WTC11 (cell line): ENCODE data around the gene SNX9. TPM values are rescaled to one million over a fixed set of nuclear protein-coding genes. Genes with fewer than 3 reads are reported as not detected.
A peak's percentile ranks its signal among the peaks of the same experiment; 100 is the strongest.

Experiments used
- ATAC-seq: fragments of 200-7000 bp; cut with Tn5 transposase; 2 replicates; pipeline ENCODE4 v1.10.0; 2021; ENCODE audit warnings: mild to moderate bottlenecking, moderate library complexity
- CTCF ChIA-PET: fragments of 300-600 bp; sonication (Branson Sonifier 250); formaldehyde crosslinking; loops from one replicate; lab custom pipeline; 2021; ENCODE audit warnings: antibody characterized with exemption; lab: Charles Lee
- POLR2A ChIA-PET: fragments of 350-600 bp; sonication (Branson Sonifier 250); formaldehyde crosslinking; loops from one replicate; lab custom pipeline; 2021; ENCODE audit warnings: antibody characterized with exemption; lab: Charles Lee
- DNase-seq: peaks from one replicate; pipeline ENCODE4 v3.0.0; 2021; ENCODE audit warnings: low spot score
- H3K27ac Mint-ChIP-seq: 2 replicates; pipeline ENCODE4 v1.8.0; 2021; ENCODE audit warnings: mixed read lengths
- H3K27me3 Mint-ChIP-seq: 2 replicates; pipeline ENCODE4 v1.8.0; 2021; ENCODE audit warnings: low read depth, mild to moderate bottlenecking, moderate library complexity, mixed read lengths
- H3K36me3 Mint-ChIP-seq: 2 replicates; pipeline ENCODE4 v1.8.0; 2021; ENCODE audit warnings: mixed read lengths
- H3K4me1 Mint-ChIP-seq: 2 replicates; pipeline ENCODE4 v1.8.0; 2022; ENCODE audit warnings: mixed read lengths
- H3K4me3 Mint-ChIP-seq: 2 replicates; pipeline ENCODE4 v1.8.0; 2021; ENCODE audit warnings: mild to moderate bottlenecking, moderate library complexity, mixed read lengths
- H3K9me3 Mint-ChIP-seq: 2 replicates; pipeline ENCODE4 v1.8.0; 2021; ENCODE audit warnings: mixed read lengths
- AR ChIP-seq: fragments of 250-450 bp; sonication (Bioruptor Pico); IDR thresholded peaks from 2 replicates; pipeline ENCODE4 v1.9.0; 2021; ENCODE audit warnings: mild to moderate bottlenecking
- ATF3 ChIP-seq: sonication (generic); formaldehyde crosslinking; conservative IDR thresholded peaks from 2 replicates; pipeline ENCODE4 v1.8.1; 2022; ENCODE audit warnings: mild to moderate bottlenecking, missing genetic modification reagents
- E2F1 ChIP-seq: sonication (generic); formaldehyde crosslinking; IDR thresholded peaks from 2 replicates; pipeline ENCODE4 v1.8.0; 2022; ENCODE audit warnings: mild to moderate bottlenecking, missing genetic modification reagents
- ELF4 ChIP-seq: sonication (generic); formaldehyde crosslinking; IDR thresholded peaks from 2 replicates; pipeline ENCODE4 v1.8.1; 2022; ENCODE audit warnings: low read depth, mild to moderate bottlenecking, moderate library complexity, missing genetic modification reagents
- IRF1 ChIP-seq: sonication (generic); formaldehyde crosslinking; IDR thresholded peaks from 2 replicates; pipeline ENCODE4 v1.8.0; 2023; ENCODE audit warnings: missing genetic modification reagents
- MLX ChIP-seq: sonication (generic); formaldehyde crosslinking; IDR thresholded peaks from 2 replicates; pipeline ENCODE4 v1.8.1; 2023; ENCODE audit warnings: mild to moderate bottlenecking, missing genetic modification reagents, moderate library complexity
- MXD4 ChIP-seq: fragments of 250-450 bp; sonication (Bioruptor Pico); IDR thresholded peaks from 2 replicates; pipeline ENCODE4 v1.8.0; 2021; ENCODE audit warnings: mild to moderate bottlenecking, moderate library complexity, borderline replicate concordance
- NFE2L1 ChIP-seq: sonication (generic); formaldehyde crosslinking; IDR thresholded peaks from 2 replicates; pipeline ENCODE4 v1.8.1; 2023; ENCODE audit warnings: missing genetic modification reagents
- NR3C1 ChIP-seq: sonication (generic); formaldehyde crosslinking; conservative IDR thresholded peaks from 2 replicates; pipeline ENCODE4 v1.8.1; 2023; ENCODE audit warnings: low read depth, mild to moderate bottlenecking, missing genetic modification reagents
- TP53 ChIP-seq: sonication (generic); formaldehyde crosslinking; IDR thresholded peaks from 2 replicates; pipeline ENCODE4 v1.8.1; 2023; ENCODE audit warnings: mild to moderate bottlenecking, missing genetic modification reagents
- ZBTB43 ChIP-seq: sonication (generic); formaldehyde crosslinking; IDR thresholded peaks from 2 replicates; pipeline ENCODE4 v1.8.1; 2023; ENCODE audit warnings: mild to moderate bottlenecking, missing genetic modification reagents
- ZNF121 ChIP-seq: sonication (generic); formaldehyde crosslinking; IDR thresholded peaks from 2 replicates; pipeline ENCODE4 v1.8.0; 2023; ENCODE audit warnings: missing genetic modification reagents
- ZNF263 ChIP-seq: sonication (generic); formaldehyde crosslinking; IDR thresholded peaks from 2 replicates; pipeline ENCODE4 v1.8.1; 2022; ENCODE audit warnings: low read depth, mild to moderate bottlenecking, moderate library complexity, missing genetic modification reagents
- ZNF317 ChIP-seq: sonication (generic); formaldehyde crosslinking; IDR thresholded peaks from 2 replicates; pipeline ENCODE4 v1.8.1; 2023; ENCODE audit warnings: low read depth, mild to moderate bottlenecking, moderate library complexity, missing genetic modification reagents, borderline replicate concordance
- ZNF423 ChIP-seq: fragments of 250-450 bp; sonication (Bioruptor Pico); IDR thresholded peaks from 2 replicates; pipeline ENCODE4 v2.1.2; 2022; ENCODE audit warnings: mild to moderate bottlenecking, moderate library complexity
- total RNA-seq: library from RNA; stranded (reverse); gene quantifications from 3 replicates; pipeline ENCODE4 v1.2.3, GENCODE V29; 2021

SNX9 gene
- total RNA-seq, 1 experiment from 2014 or later, result 35.0 TPM

- TF ChIP-seq IRF1 (CRISPR knock-in tag), result no peak
- TF ChIP-seq ZNF423 (CRISPR knock-in tag), result no peak
These were observed 105.4 kb downstream of the SNX9 start (continued) for GRCh38 chr6:157928428-157928827.

GRCh38 chr6:157929076-157929475 is 106.0 kb downstream of the SNX9 start:
- TF ChIP-seq NR3C1, result no peak
- no peak for TF ChIP-seq MLX (CRISPR knock-in tag)
- TF ChIP-seq ZNF121 (CRISPR knock-in tag), result no peak
- no peak for TF ChIP-seq TP53 (CRISPR knock-in tag)
- ATAC-seq (no peak), DNase-seq (no peak)
- POLR2A ChIA-PET, result no interaction called here
- Mint-ChIP-seq H3K4me1 (peaks cover 28% of the 10 kb centered on the region), H3K9me3 (no peaks in the 10 kb centered on the region), H3K27ac (no peak overlapping the region), H3K4me3 (no peak overlapping the region), H3K36me3 (peaks cover 68% of the 10 kb centered on the region), H3K27me3 (no peaks in the 10 kb centered on the region)
- CTCF ChIA-PET, result no interaction called here

- Mint-ChIP-seq H3K9me3 (no peaks in the 10 kb centered on the region), H3K4me3 (no peak overlapping the region), H3K4me1 (peaks cover 28% of the 10 kb centered on the region), H3K27ac (peak overlapping the region; percentile 37; the same call in 1 of the 2 replicates), H3K36me3 (peaks cover 62% of the 10 kb centered on the region), H3K27me3 (no peaks in the 10 kb centered on the region)
- no peak for DNase-seq
- POLR2A ChIA-PET, result no interaction called here
- ATAC-seq, result no peak
- TF ChIP-seq NFE2L1 (CRISPR knock-in tag) (no peak), ELF4 (CRISPR knock-in tag) (no peak), ZNF317 (CRISPR knock-in tag) (no peak), AR (CRISPR knock-in tag) (no peak)
- CTCF ChIA-PET, result no interaction called here
These were observed 106.8 kb downstream of the SNX9 start for GRCh38 chr6:157929765-157930319.

- peaks cover 64% of the 10 kb centered on the region for H3K36me3 Mint-ChIP-seq
- CTCF ChIA-PET, result no interaction called here
These were observed 112.7 kb downstream of the SNX9 start for GRCh38 chr6:157935786-157936185.

More at GRCh38 chr6:157935786-157936185, 112.7 kb downstream of the SNX9 start:
- POLR2A ChIA-PET, result no interaction called here
- no peaks in the 10 kb centered on the region for H3K27me3 Mint-ChIP-seq
- ATAC-seq, result no peak
- no peak for DNase-seq
- no peaks in the 10 kb centered on the region for H3K9me3 Mint-ChIP-seq
- no peak for TF ChIP-seq ZBTB43
- no peak for TF ChIP-seq ATF3 (CRISPR knock-in tag)
- no peak for TF ChIP-seq ZNF263 (CRISPR knock-in tag)
- TF ChIP-seq E2F1, result no peak
- no peak for TF ChIP-seq MXD4 (CRISPR knock-in tag)
- no peak overlapping the region for H3K4me3 Mint-ChIP-seq
- H3K27ac Mint-ChIP-seq, result no peak overlapping the region
- peaks cover 12% of the 10 kb centered on the region for H3K4me1 Mint-ChIP-seq
